ENCODE data around the gene TRAT1.
"Not testable (repeated sequence)": the region's sequence is repeated elsewhere in the genome, so short reads cannot be mapped to it uniquely, and the experiment has no call there.

TRAT1 gene

DNA sequence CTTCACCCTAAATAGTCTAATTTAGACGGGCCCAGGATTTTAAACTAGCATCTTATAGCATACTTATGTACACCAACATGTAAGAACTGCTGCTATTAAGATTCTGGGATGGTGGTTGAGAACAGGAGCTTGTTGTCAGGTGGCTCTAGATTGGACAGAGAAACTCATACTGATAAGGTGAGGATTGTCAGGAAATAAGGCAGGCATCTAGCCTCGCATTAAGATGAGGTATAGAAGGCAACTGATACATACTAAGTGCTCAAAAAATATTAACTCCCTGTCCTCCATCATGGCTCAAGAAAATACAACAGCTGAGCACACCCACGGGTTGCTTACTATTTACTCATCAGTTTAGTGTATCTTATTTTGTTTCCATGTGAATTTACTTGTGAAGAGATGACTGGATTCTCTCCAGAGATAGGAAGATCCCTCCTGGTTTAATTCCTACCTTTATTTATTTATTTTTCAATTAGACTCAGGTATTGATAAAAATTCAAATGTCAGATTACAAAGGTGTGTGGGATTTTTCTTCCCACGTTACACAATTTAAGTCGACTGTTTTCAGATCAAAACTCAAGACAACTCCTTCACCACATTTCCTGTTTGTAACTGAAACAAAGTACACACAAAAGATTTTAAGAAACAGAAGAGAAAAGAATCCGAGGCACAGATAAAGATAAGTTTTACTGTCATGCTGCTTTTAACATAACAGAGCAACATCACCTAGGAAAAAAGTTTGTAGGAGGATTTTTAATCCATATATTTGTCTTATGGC is at the start of gene TRAT1:
TRAT1 (plus strand) TSS at position 664 of the 775 bp plus-strand sequence. CDS start 142 bp downstream, outside the sequence.
- DNase-seq = no peak

GRCh38 chr3:108775649-108776048 is 46.9 kb upstream of the TRAT1 start:
- DNase-seq = no peak

- no peak for DNase-seq
These were observed 43.1 kb upstream of the TRAT1 start for GRCh38 chr3:108779496-108779895.

- DNase-seq = peak; percentile 27
These were observed 42.4 kb upstream of the TRAT1 start for GRCh38 chr3:108780235-108780634.

GRCh38 chr3:108791473-108791872 is 31.1 kb upstream of the TRAT1 start:
- no peak for DNase-seq

GRCh38 chr3:108804437-108804836 is 18.1 kb upstream of the TRAT1 start:
- DNase-seq = no peak

DNA sequence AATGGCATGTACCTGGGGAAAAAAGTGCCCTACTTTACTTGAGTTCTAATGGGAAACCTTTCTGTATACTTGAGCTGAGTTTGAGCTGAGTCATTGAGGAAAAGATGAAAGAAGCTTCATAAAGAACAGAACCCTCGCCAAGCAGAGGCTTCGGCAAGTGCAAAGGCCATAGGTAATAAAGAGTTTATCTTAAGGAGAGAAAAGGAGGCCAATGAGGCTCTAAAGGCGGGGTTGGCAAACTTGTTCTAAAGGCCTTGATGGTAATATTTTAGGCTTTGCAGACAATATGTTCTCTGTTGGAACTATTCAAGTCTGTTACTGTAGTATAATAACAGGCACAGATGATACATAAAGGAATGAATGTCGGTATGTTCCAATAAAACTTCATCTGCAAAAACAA is 17.6 kb upstream of the TRAT1 start:
- DNase-seq = no peak

GRCh38 chr3:108806316-108806715 is 16.3 kb upstream of the TRAT1 start:
- no peak for DNase-seq

GRCh38 chr3:108818404-108818803 is 4.2 kb upstream of the TRAT1 start:
- DNase-seq = peak; percentile 41

GRCh38 chr3:108820586-108820985 is 2.0 kb upstream of the TRAT1 start:
- no peak for DNase-seq

GRCh38 chr3:108823227-108823626 is 641 bp downstream of the TRAT1 start:
- DNase-seq = no peak

DNA sequence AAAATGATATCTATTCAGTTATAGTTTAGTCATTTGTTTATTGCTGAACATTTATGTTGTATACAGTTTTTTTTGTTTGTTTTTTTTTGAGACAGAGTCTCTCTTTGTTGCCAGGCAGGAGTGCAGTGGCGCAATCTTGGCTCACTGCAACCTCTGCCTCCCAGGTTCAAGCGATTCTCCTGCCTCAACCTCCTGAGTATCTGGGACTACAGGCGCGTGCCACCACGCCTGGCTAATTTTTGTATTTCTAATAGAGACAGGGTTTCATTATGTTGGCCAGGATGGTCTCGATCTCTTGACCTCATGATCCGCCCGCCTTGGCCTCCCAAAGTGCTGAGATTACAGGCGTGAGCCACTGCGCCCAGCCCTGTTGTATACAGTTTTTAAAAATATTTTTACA is 1.2 kb downstream of the TRAT1 start:
- DNase-seq = not testable (repeated sequence)

DNA sequence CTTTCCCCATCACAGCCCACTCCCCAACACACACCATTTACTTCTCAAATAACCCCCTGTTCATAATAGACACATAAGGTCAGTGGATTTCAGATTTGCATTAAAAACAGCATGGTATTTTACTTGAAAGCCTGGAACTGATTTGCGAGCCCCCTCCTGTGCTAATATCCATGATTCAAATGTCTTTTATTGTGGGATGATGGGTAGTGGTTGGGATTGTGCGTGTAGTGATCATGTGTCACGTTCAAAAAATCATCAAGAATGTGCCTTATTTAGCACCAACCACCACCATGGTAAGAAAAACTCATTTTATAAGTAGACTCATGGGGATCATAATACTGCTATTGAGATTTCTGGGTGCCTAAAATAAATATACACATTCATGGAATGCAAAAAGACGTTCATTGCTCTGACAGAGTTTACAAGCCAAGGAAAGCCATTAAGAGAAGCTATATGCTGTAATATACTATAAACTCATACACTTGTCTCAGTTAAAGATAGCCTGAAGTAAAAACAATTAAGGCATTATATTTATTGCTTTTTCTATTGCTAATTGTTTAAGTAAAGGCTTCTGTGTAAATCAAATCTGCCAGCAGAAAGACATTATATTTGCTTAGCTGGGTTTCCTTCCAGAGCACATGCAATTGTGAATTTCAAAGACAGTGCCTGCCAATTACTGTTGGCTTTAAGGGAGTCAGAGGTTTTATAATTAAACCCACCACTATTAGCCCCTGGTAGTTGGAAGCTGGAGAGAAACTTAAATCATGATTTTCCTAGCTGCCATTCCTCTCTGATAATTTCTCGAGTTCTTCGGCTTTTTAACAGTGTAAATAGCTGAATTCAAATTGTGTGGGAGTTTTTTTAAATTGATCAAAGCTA is 4.0 kb downstream of the TRAT1 start:
- no peak for DNase-seq

- no peak for DNase-seq
These were observed 7.8 kb downstream of the TRAT1 start for GRCh38 chr3:108830381-108830780.

GRCh38 chr3:108830991-108831614 is 8.5 kb downstream of the TRAT1 start:
- no peak for DNase-seq

DNA sequence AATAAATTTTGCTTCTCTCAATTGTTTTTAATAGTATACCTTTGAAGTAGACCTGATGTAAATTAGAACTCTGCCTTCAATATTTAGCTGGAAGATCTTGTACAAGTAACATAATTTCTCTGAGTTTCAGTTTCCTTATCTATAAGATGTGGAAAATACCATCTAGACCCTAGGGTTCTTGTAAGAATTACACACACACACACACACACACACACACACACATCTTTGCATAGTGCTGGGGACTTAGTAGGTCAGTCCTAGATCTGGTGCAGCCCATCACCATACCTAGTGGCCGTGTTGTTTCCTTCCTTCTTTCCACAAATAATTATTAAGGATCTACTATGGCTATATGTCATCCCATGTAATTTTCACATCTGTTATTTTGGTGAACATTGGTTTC is 11.0 kb downstream of the TRAT1 start:
- no peak for DNase-seq

DNA sequence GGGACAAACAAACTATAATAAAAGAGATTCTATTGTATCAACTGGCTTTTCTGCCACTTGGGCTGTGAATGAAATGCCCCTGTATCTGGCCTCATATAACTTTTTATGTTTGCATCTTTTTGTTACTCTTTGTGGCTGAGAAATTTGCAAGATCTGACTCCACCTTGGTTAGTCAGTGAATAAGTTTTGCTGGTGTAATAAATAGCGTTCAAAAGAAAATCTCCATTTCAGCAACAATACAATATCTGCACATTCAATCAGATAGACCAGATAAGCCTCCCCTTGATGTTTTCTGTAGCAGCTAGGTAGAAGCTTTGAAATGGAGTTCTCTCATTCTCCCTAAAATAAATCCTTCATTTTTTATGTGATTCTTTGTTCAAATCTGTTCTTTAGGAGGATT is 12.0 kb downstream of the TRAT1 start:
- no peak for DNase-seq

- DNase-seq = peak; percentile 26
These were observed 12.5 kb downstream of the TRAT1 start for GRCh38 chr3:108835101-108835500.

- DNase-seq = no peak
These were observed 15.8 kb downstream of the TRAT1 start for GRCh38 chr3:108838436-108838835.

DNA sequence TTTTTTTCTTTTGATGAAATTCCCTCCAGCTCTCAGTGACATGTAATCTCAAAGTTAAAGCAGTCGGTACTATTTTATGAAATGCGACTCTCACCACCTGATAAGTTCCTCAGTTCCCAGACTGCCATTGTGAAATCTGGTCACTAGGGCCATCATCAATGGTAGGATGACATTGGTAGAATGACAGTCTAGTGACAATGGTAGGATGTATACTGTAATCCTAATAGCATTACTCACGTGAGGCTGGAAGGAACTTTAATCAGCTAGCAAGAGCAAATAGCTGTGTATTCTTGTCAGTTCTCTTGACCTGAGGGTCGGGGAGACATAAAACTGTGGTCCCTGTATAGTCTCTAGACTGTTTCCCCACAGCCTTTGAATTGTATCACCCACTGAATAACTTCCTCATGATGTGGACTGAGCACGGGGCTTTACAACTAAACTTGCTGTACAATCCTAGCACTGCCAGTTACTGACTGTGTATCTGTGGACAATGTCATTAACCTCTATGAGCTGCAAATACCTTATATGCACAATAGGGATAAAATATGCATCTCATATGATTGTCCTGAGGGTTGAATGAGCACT is 23.2 kb downstream of the TRAT1 start:
- no peak for DNase-seq

DNA sequence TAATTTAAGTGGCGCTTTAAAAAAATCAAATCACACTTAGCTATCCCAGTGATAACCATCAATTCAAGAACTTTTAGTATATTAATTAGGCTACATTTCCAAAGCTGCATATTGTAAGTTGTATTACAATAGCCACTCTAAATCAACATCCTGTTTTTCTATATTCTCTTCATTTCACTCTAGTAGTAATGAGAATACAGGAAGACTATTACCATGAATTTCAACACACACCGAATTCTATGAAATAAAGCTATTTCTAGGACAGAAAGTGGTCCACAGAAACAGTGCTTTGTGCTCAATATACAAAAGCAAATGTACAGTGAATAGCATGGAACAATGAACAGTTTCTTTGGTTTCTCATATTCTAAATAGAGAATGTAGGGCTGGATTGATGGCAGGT is 24.6 kb downstream of the TRAT1 start:
- no peak for DNase-seq

- DNase-seq = no peak
These were observed 26.5 kb downstream of the TRAT1 start for GRCh38 chr3:108849075-108849474.

DNA sequence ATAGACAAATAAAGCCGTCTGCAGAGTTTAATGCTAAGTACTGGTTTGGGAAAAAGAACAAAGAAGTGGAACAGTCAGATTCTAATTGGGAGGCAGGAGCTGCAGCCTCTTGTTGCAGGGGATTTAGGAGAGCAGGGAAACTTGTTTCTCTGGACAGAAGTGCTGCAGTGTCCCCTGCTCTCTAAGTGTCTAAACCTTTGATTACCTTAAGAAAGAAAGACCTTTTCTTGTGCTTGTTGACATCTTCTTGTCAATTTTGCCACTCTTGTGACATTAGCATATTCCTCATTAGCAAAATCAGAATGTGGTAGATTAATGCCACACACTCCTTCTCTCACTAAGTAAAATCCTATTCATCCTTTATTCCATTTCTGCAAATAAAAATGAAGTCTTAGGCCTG is 38.8 kb downstream of the TRAT1 start:
- no peak for DNase-seq

Measured in activated CD8-positive, alpha-beta memory T cell treated with anti-CD3 and anti-CD28 coated beads, Interleukin-2, amount 50 U/mL, for 4 hours (primary cell).